ENCODE measurements around the gene CARD11.

Gene CARD11

DNA sequence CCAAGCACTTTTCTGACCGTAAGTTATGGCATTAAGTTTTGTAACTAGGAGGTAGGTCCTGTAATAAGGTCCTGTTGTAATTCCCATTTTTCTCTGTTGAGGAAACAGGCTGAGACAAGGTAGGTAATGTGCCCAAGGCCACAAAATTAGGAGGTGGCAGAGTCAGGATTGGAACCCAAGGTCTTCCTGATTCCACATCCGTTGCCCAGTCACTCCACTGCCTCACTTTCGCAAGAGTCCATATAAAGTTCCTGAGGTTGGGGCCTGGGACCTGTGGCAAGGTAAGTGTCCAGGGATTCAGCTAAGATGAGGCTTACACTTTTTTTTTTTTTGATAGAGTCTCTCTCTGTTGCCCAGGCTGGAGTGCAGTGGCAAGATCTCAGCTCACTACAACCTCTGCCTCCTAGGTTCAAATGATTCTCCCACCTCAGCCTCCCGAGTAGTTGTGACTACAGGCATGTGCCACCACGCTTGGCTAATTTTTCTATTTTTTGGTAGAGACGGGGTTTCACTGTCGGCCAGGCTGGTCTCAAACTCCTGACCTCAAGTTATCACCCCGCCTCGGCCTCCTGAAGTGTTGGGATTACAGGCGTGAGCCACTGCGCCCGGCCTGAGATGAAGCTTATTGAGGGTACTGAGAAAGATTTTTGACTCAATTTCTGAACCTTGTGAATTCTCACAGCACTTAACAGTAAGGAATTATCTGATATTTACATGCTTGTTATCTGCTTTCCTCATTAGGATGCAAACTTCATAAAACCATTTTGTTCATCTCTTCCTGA, 179.3 kb downstream of the CARD11 start:
- DNase-seq: no peak

DNA sequence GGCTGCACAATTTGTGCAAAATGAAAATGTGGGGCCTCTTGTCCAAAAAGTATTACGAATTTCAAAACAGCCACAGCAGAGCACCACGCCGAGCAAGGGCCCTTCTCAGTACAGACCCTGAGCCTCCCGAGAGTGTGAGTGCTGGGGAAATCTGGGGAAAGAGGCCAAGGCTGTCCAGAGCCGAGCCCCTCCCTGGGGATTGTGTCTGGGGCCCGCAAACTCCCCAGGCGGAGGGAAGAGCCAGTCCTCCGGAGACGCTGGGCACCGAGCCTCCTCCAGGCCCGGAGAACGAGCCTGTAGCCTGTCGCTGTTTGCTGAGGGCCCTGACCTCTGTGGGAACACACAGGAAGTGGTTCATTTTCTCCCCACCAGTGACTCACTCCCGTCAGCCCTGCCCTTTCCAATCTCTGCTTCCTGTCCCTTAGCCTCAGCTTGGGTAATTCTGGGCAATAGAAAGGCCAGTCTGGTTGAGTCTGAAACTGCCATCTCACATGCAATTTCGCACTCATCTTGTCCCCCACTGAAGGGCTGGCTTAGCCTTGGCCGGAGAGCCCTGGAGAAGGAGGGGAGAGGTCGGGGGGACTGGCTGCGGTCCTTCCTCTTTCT, 180.1 kb downstream of the CARD11 start:
- DNase-seq: peak; percentile 95

DNA sequence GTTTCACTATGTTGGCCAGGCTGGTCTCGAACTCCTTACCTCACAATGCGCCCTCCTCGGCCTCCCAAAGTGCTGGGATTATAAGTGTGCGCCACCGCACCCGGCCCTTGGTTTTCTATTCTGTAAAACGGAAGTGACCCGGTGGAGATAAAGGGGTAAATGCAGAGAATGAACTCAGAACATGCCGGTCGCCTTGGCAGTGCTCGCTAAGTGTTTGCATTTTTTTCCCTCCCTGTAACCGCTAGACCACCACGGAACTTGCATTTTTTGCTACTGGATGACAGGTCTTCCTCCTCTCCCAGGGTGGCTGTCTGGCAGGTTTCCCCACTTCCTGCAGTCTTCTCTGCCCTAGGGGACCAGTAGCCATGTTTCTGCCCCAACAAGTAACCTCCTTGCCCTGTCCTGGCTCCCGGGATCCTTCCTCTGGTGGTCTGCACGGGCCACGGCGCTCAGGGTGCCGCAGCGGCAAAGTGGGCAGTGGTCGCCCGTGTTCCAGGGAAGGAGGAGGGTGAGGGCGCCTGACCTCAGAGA, 180.8 kb downstream of the CARD11 start:
- DNase-seq: peak; percentile 78

DNA sequence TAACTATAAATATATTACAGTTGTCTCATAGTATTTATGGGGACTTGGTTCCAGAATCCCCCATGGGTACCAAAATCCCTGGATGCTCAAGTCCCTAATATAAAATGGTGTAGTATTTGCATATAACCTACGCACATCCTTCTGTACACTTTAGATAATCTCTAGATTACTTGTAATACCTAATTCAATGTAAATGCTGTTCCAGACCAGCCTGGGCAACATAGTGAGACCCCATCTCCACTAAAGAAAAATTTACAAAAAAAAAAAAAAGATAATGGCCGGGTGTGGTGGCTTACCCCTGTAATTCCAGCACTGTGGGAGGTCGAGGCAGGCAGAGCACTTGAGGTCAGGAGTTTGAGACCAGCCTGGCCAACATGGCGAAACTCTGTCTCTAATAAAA, 182.2 kb downstream of the CARD11 start:
- DNase-seq: no peak

DNA sequence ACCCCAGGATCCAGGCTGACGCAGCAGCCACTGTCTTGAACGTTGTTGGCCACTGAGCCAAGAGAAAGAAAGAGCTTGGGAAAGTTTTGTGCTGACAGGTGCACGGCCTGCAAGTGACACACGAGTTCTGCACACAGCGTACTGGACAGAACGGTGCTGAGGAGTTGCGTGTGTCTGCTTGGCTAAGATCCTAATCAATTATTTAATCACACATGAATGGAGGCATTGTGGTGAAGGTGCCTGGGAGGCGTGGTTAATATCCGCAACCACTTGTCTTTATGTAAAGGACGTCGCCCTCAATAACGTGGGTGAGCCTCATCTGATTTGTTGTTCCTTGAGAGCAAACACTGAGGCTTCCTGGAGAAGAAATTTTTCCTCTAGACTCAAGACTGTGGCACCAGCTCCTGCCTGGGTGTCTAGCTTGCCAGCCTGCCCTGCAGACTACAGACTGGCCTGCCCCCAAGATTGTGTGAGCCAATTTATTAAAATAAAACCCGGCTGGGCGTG, 183.0 kb downstream of the CARD11 start:
- DNase-seq: no peak

DNA sequence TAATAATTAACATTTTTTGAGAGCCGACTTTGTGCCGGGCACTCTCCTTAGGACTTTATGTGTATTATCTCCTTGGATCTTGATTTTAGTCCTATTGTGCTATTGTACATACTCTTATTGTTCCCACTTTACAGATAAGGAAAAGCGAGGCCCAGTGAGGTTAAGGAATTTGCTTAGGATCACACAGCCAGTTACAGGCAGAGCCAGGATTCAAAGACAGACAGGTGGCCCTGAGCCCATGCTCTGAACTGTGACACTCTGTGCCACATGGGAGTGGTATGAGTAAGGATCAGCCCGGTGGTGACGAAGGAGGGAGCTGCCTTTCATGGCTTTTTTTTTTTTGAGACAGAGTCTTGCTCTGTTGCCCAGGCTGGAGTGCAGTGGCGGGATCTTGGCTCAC, 183.7 kb downstream of the CARD11 start:
- no peak for DNase-seq

DNA sequence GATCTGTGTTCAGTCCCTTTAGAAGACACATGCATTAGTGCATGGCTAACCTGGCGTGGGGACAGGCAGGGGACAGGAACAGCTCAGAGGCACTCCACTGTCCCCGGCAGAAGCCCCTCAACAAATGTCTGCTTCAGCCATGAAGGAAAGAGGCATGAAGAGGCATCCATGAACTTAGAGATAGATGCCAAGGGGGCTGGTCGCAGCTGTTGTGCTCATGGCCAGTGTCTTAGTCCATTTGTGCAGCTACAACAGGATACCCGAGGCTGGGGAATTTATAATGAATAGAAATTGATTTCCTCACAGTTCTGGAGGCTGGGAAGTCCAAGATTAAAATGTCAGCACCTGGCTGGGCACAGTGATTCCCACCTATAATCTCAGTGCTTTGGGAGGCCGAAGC, 185.0 kb downstream of the CARD11 start:
- DNase-seq: no peak

DNA sequence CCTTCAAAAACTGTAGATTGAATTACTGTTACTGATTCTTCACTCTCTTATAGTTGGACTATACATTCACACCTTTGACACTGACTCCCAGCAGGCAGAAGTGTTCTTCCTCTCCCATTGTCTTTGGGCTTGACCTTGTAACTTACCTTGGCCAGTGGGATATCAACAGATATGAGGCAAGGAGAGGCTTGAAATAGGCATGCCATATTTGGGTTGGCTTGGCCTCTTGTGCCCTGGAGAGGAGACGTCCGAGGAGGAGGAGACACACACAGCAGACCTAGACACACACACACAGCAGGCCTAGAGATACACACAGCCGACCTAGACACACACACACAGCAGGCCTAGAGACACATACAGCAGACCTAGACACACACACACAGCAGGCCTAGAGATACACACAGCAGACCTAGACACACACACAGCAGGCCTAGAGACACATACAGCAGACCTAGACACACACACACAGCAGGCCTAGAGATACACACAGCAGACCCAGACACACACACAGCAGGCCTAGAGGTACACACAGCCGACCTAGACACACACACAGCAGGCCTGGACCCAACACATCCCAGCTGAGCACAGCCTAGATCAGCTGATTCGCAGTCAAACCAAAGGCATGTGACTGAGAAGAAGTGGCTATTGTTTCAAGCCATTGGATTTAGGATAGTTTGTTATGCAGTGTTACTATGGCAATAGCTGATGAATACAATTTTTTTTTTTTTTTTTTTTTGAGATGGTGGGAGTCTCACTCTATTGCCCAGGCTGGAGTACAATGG, 187.1 kb downstream of the CARD11 start:
- DNase-seq: no peak
